ENCODE data around the gene SMIM14.
A peak's percentile ranks its signal among the peaks of the same experiment; 100 is the strongest.
"Not testable (repeated sequence)": the region's sequence is repeated elsewhere in the genome, so short reads cannot be mapped to it uniquely, and the experiment has no call there.

Gene SMIM14

DNA sequence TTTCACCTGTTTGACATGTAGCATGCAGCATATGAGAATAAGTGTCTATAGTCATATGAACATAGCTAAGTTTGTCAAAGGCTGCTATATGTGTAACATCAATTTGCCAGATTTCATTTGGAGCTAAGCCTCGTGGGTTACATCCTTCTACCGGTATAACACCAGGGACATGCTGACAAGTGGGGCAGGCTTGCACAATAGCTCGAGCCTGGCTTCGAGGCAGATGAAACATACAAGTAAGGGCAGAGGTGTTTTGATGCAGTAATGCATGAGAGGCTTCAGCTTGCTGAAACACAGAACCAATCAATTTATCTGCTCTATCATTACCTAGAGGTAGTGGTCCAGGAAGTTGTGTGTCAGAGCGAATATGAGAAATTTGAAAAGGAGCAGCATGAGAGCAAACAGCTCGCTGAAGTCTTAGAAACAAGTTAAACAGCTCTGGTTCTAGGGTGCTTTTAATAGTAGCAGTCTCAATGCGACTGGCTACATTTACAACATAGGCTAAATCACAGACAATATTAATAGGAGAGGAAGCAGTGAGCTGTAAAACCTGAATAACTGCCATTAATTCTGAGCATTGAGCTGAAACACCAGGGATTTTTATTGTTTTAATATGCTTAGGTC is 96.6 kb downstream of the SMIM14 start:
- H3K27me3 ChIP-seq (ENCODE audit: control insufficient read depth, insufficient read depth, low read length, poor library complexity, severe bottlenecking) = no peaks in the 10 kb centered on the region
- H3K27ac ChIP-seq (ENCODE audit: insufficient read depth, low read depth, low read length, poor library complexity, severe bottlenecking) = no peak overlapping the region
- no peak overlapping the region for H3K4me3 ChIP-seq (ENCODE audit: insufficient read depth, low read depth, low read length)
- H3K4me1 ChIP-seq (ENCODE audit: control insufficient read depth, insufficient read depth, low read length) = peaks cover 4% of the 10 kb centered on the region
- WGBS, 2 experiments = 90 to 95% methylated on average over 7 of the region's 7 CpGs
- H3K9me3 ChIP-seq (ENCODE audit: control insufficient read depth, low read length) = no peaks in the 10 kb centered on the region
- H3K36me3 ChIP-seq (ENCODE audit: control insufficient read depth, insufficient read depth, low read length) = no peaks in the 10 kb centered on the region

DNA sequence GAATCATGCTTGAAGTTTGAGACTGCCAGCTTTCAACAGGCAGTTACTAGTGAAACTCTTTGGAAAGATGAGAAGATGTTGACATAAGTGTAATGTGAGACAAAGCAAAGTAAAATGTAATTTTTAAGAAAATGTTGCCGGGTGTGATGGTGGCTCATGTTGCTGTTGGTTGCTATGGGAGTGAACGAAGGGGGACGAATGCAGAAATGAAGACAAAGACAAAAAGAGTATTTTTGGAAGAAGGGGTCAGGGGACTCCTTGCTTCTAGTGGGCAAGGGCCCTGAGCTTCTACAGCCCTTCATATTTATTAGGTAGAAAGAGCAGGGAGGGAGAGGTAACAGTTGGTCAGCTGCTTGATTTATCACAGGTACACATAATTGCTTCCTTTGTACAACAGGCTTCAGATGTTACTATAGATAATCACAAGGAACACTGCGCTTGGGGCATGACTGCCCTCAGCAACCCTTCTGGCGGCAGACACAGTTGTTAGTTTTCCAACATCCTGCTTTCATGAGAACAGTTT is 99.5 kb downstream of the SMIM14 start:
- Histone ChIP-seq H3K36me3 (ENCODE audit: control insufficient read depth, insufficient read depth, low read length) (peaks cover under 1% of the 10 kb centered on the region), H3K4me1 (ENCODE audit: control insufficient read depth, insufficient read depth, low read length) (peaks cover 4% of the 10 kb centered on the region), H3K27me3 (ENCODE audit: control insufficient read depth, insufficient read depth, low read length, poor library complexity, severe bottlenecking) (no peaks in the 10 kb centered on the region), H3K4me3 (ENCODE audit: insufficient read depth, low read depth, low read length) (no peak overlapping the region), H3K27ac (ENCODE audit: insufficient read depth, low read depth, low read length, poor library complexity, severe bottlenecking) (no peak overlapping the region), H3K9me3 (ENCODE audit: control insufficient read depth, low read length) (no peaks in the 10 kb centered on the region)
- 93 to 94% methylated on average over 5 of the region's 5 CpGs for WGBS, 2 experiments

DNA sequence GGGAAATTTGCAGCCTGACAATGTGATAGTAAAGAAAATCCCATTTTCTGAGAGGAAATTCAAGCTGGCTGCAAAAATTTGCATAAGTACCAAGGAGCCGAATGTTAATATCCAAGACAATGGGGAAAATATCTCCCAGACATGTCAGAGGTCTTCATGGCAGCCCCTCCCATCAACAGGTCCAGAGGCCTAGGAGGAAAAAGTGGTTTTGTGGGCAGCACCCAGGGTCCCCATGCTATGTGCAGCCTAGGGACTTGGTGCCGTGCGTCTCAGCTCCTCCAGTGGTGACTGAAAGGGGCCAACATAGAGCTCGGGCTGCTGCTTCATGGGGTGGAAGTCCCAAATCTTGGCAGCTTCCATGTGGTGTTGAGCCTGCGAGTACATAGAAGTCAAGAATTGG is 105.1 kb downstream of the SMIM14 start:
- H3K4me3 ChIP-seq (ENCODE audit: insufficient read depth, low read depth, low read length) = no peak overlapping the region
- H3K27me3 ChIP-seq (ENCODE audit: control insufficient read depth, insufficient read depth, low read length, poor library complexity, severe bottlenecking) = no peaks in the 10 kb centered on the region
- no peaks in the 10 kb centered on the region for H3K4me1 ChIP-seq (ENCODE audit: control insufficient read depth, insufficient read depth, low read length)
- peaks cover 3% of the 10 kb centered on the region for H3K9me3 ChIP-seq (ENCODE audit: control insufficient read depth, low read length)
- H3K36me3 ChIP-seq (ENCODE audit: control insufficient read depth, insufficient read depth, low read length) = peaks cover 42% of the 10 kb centered on the region
- WGBS, 2 experiments = 93 to 97% methylated on average over 5 of the region's 5 CpGs
- no peak overlapping the region for H3K27ac ChIP-seq (ENCODE audit: insufficient read depth, low read depth, low read length, poor library complexity, severe bottlenecking)

DNA sequence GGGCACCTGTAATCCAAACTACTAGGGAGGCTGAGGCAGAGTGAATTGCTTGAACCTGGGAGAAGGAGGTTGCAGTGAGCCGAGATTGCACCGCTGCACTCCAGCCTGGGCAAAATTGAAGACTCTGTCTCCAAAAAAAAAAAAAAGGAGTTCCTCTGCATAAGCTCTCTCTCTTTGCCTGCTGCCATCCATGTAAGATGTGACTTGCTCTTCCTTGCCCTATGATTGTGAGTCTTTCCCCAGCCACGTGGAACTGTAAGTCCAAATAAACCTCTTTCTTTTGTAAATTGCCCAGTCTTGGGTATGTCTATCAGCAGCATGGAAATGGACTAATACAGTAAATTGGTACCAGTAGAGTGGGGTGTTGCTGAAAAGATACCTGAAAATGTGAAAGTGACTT is 106.4 kb downstream of the SMIM14 start:
- peaks cover 42% of the 10 kb centered on the region for H3K36me3 ChIP-seq (ENCODE audit: control insufficient read depth, insufficient read depth, low read length)
- H3K4me3 ChIP-seq (ENCODE audit: insufficient read depth, low read depth, low read length); H3K4me1 ChIP-seq (ENCODE audit: control insufficient read depth, insufficient read depth, low read length); H3K27ac ChIP-seq (ENCODE audit: insufficient read depth, low read depth, low read length, poor library complexity, severe bottlenecking); H3K27me3 ChIP-seq (ENCODE audit: control insufficient read depth, insufficient read depth, low read length, poor library complexity, severe bottlenecking); H3K9me3 ChIP-seq (ENCODE audit: control insufficient read depth, low read length): not testable (repeated sequence)
- WGBS, 2 experiments = 90 to 95% methylated on average over 3 of the region's 3 CpGs

DNA sequence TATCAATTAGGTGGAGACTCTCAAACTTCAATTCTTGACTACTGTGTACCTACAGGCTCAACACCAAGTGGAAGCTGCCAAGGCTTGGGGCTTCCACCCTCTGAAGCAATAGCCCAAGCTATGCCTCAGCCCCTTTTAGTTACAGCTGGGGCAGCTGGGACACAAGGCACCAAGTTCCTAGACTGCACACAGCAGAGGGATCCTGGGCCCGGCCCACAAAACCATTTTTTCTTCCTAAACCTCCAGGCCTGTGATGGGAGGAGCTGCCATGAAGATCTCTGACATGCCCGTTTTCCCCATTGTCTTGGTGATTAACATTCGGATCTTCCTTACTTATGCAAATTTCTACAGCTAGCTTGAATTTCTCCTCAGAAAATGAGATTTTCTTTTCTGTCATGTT is 108.0 kb downstream of the SMIM14 start:
- WGBS, 2 experiments = 78 to 80% methylated on average over 3 of the region's 3 CpGs
- peaks cover 3% of the 10 kb centered on the region for H3K9me3 ChIP-seq (ENCODE audit: control insufficient read depth, low read length)

DNA sequence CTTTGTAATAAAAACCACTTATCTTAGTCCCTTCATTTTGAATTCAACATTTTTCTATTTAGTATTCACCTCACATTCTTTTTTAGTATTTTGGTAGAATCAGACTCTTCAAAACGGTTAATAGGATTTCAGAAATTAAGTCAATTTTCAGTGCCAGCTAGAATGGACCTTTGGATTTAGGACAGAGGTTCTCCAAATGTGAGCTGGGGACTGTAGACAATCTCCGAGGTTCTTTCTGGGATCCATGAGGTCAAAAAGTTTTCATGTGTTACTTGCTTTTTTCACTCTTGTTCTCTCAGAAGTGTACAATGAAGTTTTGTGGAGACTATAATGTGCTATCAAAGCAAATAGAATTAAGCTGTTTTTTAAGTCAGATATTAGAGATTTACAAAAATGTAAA is 109.1 kb downstream of the SMIM14 start:
- peaks cover 3% of the 10 kb centered on the region for H3K9me3 ChIP-seq (ENCODE audit: control insufficient read depth, low read length)
- H3K27ac ChIP-seq (ENCODE audit: insufficient read depth, low read depth, low read length, poor library complexity, severe bottlenecking) = no peak overlapping the region
- H3K4me1 ChIP-seq (ENCODE audit: control insufficient read depth, insufficient read depth, low read length) = no peaks in the 10 kb centered on the region
- 92 to 96% methylated on average over 2 of the region's 2 CpGs for WGBS, 2 experiments
- H3K4me3 ChIP-seq (ENCODE audit: insufficient read depth, low read depth, low read length) = no peak overlapping the region
- no peaks in the 10 kb centered on the region for H3K27me3 ChIP-seq (ENCODE audit: control insufficient read depth, insufficient read depth, low read length, poor library complexity, severe bottlenecking)
- H3K36me3 ChIP-seq (ENCODE audit: control insufficient read depth, insufficient read depth, low read length) = peaks cover 42% of the 10 kb centered on the region

More for the DNA sequence above, 108.0 kb downstream of the SMIM14 start:
- H3K4me1 ChIP-seq (ENCODE audit: control insufficient read depth, insufficient read depth, low read length) = no peaks in the 10 kb centered on the region
- H3K4me3 ChIP-seq (ENCODE audit: insufficient read depth, low read depth, low read length) = no peak overlapping the region
- H3K27ac ChIP-seq (ENCODE audit: insufficient read depth, low read depth, low read length, poor library complexity, severe bottlenecking) = no peak overlapping the region
- H3K27me3 ChIP-seq (ENCODE audit: control insufficient read depth, insufficient read depth, low read length, poor library complexity, severe bottlenecking) = no peaks in the 10 kb centered on the region
- peaks cover 42% of the 10 kb centered on the region for H3K36me3 ChIP-seq (ENCODE audit: control insufficient read depth, insufficient read depth, low read length)

DNA sequence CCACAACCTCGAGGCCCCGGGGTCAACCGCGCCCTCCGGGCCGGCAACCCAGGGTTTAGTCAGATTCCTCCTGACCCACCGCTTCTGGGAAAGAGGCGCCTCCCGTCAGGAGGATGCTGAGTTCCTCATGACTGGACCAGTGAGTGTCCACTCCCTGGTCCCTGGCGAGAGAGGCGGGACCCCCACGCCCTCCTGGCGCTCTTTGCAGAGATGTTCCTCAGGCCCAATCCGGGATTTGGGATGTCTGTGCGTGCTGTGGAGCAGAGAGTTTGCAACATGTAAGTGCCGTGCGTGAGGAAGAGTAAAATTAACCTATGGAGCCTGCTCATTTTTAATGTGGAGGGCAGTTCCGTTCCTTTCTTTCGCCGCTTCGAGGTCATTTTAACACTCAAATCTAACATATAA is 110.6 kb downstream of the SMIM14 start:
- 2% methylated on average over 21 of the region's 21 CpGs for WGBS, 2 experiments
- Histone ChIP-seq H3K36me3 (ENCODE audit: control insufficient read depth, insufficient read depth, low read length) (peaks cover 30% of the 10 kb centered on the region), H3K4me1 (ENCODE audit: control insufficient read depth, insufficient read depth, low read length) (no peaks in the 10 kb centered on the region), H3K27me3 (ENCODE audit: control insufficient read depth, insufficient read depth, low read length, poor library complexity, severe bottlenecking) (no peaks in the 10 kb centered on the region), H3K4me3 (ENCODE audit: insufficient read depth, low read depth, low read length) (peak overlapping the region; percentile 94), H3K9me3 (ENCODE audit: control insufficient read depth, low read length) (peaks cover 3% of the 10 kb centered on the region), H3K27ac (ENCODE audit: insufficient read depth, low read depth, low read length, poor library complexity, severe bottlenecking) (peak overlapping the region; percentile 86)

DNA sequence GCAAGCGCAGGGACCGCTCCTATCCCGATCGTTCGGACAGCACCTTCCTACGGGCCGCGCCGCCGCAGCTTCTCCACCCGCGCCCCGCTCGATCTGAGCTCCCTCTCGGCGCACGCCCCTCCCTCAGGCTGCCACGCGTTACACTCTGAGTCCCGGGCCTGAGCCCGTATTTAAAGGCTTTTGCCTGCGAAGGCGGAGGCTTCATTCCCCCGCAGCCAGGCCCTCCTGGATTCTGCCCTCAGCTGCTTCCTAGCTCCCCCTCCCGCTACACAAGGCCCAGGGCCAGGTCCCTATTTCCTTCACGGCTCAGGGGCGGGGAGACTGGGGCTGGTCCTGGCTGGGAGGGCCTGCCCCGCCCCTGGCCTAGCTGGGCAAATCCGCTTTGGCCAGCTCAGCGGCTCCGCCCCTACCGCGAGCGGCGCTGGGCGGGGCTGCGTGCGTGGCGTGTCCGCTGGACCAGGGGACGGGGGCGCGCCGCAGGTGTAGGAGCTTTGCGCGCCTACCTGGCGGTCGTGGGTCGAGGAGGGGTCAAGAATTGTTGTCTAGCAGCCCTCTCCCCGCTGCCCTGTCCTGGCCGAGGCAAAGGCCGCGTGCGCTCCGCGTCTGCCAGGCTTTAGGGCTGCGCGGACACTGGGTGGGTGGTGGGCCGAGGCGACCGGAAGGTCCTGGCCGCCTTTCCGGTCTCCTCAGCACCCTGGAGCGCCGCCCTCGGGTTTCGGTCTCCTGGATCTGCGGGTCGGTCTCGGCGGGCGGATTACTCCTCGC is 111.2 kb downstream of the SMIM14 start, which contains the start of gene UGDH:
UGDH (minus strand) TSS at position 144 of the 765 bp plus-strand sequence. CDS start 5,927 bp downstream, outside the sequence.
- H3K27me3 ChIP-seq (ENCODE audit: control insufficient read depth, insufficient read depth, low read length, poor library complexity, severe bottlenecking) = no peaks in the 10 kb centered on the region
- peak within 1 kb of the TSS; percentile 94 for H3K4me3 ChIP-seq (ENCODE audit: insufficient read depth, low read depth, low read length)
- WGBS, 2 experiments = 0% methylated on average over 73 of the region's 73 CpGs

DNA sequence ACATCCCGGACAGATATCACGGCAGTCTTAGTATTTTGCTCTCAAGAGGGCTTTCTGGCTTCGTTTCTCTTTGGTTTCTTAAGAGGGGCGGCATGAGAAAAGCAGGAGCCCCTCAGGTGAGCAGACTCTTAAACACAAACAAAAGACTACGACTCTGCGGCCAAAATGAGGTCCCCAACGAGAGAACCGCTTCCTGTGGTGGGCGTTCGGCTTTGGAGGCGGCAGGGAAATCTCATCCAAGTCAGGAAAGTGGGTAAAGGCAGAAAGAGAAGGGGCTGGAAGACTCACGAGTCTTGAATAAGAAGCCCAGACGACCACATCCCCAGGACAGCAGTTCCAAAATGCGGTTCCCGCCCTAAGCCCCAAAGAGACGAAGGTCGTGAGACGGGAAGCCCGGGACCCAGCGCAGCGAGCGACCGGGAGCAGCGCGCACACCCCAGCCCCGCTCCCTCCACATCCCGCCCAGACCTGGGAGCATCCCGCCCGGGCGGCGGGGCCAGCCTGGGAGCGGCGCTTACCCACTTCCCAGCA is 111.8 kb downstream of the SMIM14 start:
- 0% methylated on average over 33 of the region's 33 CpGs for WGBS, 2 experiments

More for the DNA sequence above, 111.2 kb downstream of the SMIM14 start, which contains the start of gene UGDH:
- H3K27ac ChIP-seq (ENCODE audit: insufficient read depth, low read depth, low read length, poor library complexity, severe bottlenecking) = peak within 1 kb of the TSS; percentile 86
- H3K36me3 ChIP-seq (ENCODE audit: control insufficient read depth, insufficient read depth, low read length) = peaks cover 25% of the 10 kb centered on the region
- no peaks in the 10 kb centered on the region for H3K4me1 ChIP-seq (ENCODE audit: control insufficient read depth, insufficient read depth, low read length)
- H3K9me3 ChIP-seq (ENCODE audit: control insufficient read depth, low read length) = peaks cover 3% of the 10 kb centered on the region

More for the DNA sequence above, 111.8 kb downstream of the SMIM14 start:
- Histone ChIP-seq H3K36me3 (ENCODE audit: control insufficient read depth, insufficient read depth, low read length) (peaks cover 19% of the 10 kb centered on the region), H3K4me3 (ENCODE audit: insufficient read depth, low read depth, low read length) (peak overlapping the region; percentile 94), H3K4me1 (ENCODE audit: control insufficient read depth, insufficient read depth, low read length) (no peaks in the 10 kb centered on the region), H3K27me3 (ENCODE audit: control insufficient read depth, insufficient read depth, low read length, poor library complexity, severe bottlenecking) (no peaks in the 10 kb centered on the region), H3K27ac (ENCODE audit: insufficient read depth, low read depth, low read length, poor library complexity, severe bottlenecking) (peak overlapping the region; percentile 86), H3K9me3 (ENCODE audit: control insufficient read depth, low read length) (peaks cover 3% of the 10 kb centered on the region)
